HEK293 (cell line): ENCODE data around the gene NKPD1.

Experiments
- CTCF ChIA-PET: fragments of 350-600 bp; formaldehyde crosslinking; extraction: SDS; loops from one replicate; lab custom pipeline; 2021; ENCODE audit warnings: antibody characterized with exemption; lab: Yijun Ruan, JAX
- POLR2A ChIA-PET: fragments of 300-600 bp; formaldehyde crosslinking; extraction: SDS; loops from one replicate; lab custom pipeline; 2020; ENCODE audit warnings: antibody characterized with exemption, inconsistent platforms; lab: Yijun Ruan, JAX
- H3K27ac ChIP-seq: fragments of 200-500 bp; sonication (Bioruptor generic); 2 replicates; pipeline ENCODE4 v1.5.1; 2014; ENCODE audit warnings: low read depth, low read length, control low read depth, inconsistent platforms; ENCODE audit errors: extremely low read depth
- H3K36me3 ChIP-seq, 2 experiments: fragments of 200-500 bp in 1 of 2; sonication (Bioruptor generic) in 1 of 2; 1 replicate in 1 of 2; 2 replicates in 1 of 2; pipeline ENCODE4 v1.5.1; 2014 to 2017; ENCODE audit warnings: inconsistent platforms in 2 of 2, low read length in 2 of 2; ENCODE audit not compliant: control insufficient read depth in 2 of 2, insufficient read depth in 1 of 2
- H3K4me1 ChIP-seq: fragments of 200-500 bp; sonication (Bioruptor generic); 2 replicates; pipeline ENCODE4 v1.5.1; 2014; ENCODE audit warnings: mild to moderate bottlenecking, low read length, inconsistent platforms; ENCODE audit not compliant: control insufficient read depth, insufficient read depth
- H3K4me3 ChIP-seq: 2 replicates; pipeline ENCODE4 v1.5.1; 2011; ENCODE audit warnings: low read depth, mild to moderate bottlenecking, control low read depth, low read length, moderate library complexity
- H3K9me3 ChIP-seq: fragments of 200-500 bp; sonication (Bioruptor generic); 2 replicates; pipeline ENCODE4 v1.5.1; 2014; ENCODE audit warnings: low read depth, low read length, inconsistent platforms; ENCODE audit not compliant: control insufficient read depth, insufficient read depth
- MZF1 ChIP-seq: fragments of 450-650 bp; formaldehyde crosslinking; IDR thresholded peaks from 2 replicates; pipeline ENCODE4 v1.5.1; 2017; ENCODE audit warnings: missing biosample characterization, missing genetic modification characterization, borderline replicate concordance
- OVOL3 ChIP-seq: fragments of 450-650 bp; formaldehyde crosslinking; IDR thresholded peaks from 2 replicates; pipeline ENCODE4 v1.5.1; 2016; ENCODE audit warnings: missing biosample characterization, missing genetic modification characterization
- RBAK ChIP-seq: fragments of 450-650 bp; formaldehyde crosslinking; IDR thresholded peaks from 2 replicates; pipeline ENCODE4 v1.5.1; 2016; ENCODE audit warnings: missing biosample characterization, missing genetic modification characterization
- SCRT1 ChIP-seq: fragments of 450-650 bp; formaldehyde crosslinking; IDR thresholded peaks from 2 replicates; pipeline ENCODE4 v1.5.1; 2016; ENCODE audit warnings: missing biosample characterization, missing genetic modification characterization, borderline replicate concordance
- SCRT2 ChIP-seq: fragments of 450-650 bp; formaldehyde crosslinking; IDR thresholded peaks from 2 replicates; pipeline ENCODE4 v1.5.1; 2016; ENCODE audit warnings: missing biosample characterization, missing genetic modification characterization
- SP3 ChIP-seq: fragments of 450-650 bp; formaldehyde crosslinking; IDR thresholded peaks from 2 replicates; pipeline ENCODE4 v1.5.1; 2016; ENCODE audit warnings: missing biosample characterization, missing genetic modification characterization
- WT1 ChIP-seq: fragments of 450-650 bp; formaldehyde crosslinking; IDR thresholded peaks from 2 replicates; pipeline ENCODE4 v1.5.1; 2016; ENCODE audit warnings: missing biosample characterization, missing genetic modification characterization
- ZBTB1 ChIP-seq: fragments of 450-650 bp; formaldehyde crosslinking; IDR thresholded peaks from 2 replicates; pipeline ENCODE4 v1.5.1; 2016; ENCODE audit warnings: missing biosample characterization, missing genetic modification characterization
- ZBTB21 ChIP-seq: fragments of 450-650 bp; formaldehyde crosslinking; IDR thresholded peaks from 2 replicates; pipeline ENCODE4 v1.5.1; 2017; ENCODE audit warnings: missing biosample characterization, missing genetic modification characterization
- ZFP37 ChIP-seq: fragments of 450-650 bp; formaldehyde crosslinking; IDR thresholded peaks from 2 replicates; pipeline ENCODE4 v1.5.1; 2016; ENCODE audit warnings: missing biosample characterization, missing genetic modification characterization
- ZNF174 ChIP-seq: fragments of 450-650 bp; formaldehyde crosslinking; IDR thresholded peaks from 2 replicates; pipeline ENCODE4 v1.5.0; 2017; ENCODE audit warnings: missing biosample characterization, mild to moderate bottlenecking, missing genetic modification characterization
- ZNF302 ChIP-seq: fragments of 450-650 bp; formaldehyde crosslinking; IDR thresholded peaks from 2 replicates; pipeline ENCODE4 v1.5.1; 2016; ENCODE audit warnings: missing biosample characterization, missing genetic modification characterization, low read depth
- ZNF366 ChIP-seq: fragments of 450-650 bp; formaldehyde crosslinking; conservative IDR thresholded peaks from 2 replicates; pipeline ENCODE4 v1.5.1; 2016; ENCODE audit warnings: missing biosample characterization, missing genetic modification characterization
- ZNF394 ChIP-seq: fragments of 450-650 bp; formaldehyde crosslinking; IDR thresholded peaks from 2 replicates; pipeline ENCODE4 v1.5.1; 2016; ENCODE audit warnings: missing biosample characterization, missing genetic modification characterization, mild to moderate bottlenecking, moderate library complexity, borderline replicate concordance
- ZNF426 ChIP-seq: fragments of 450-650 bp; formaldehyde crosslinking; IDR thresholded peaks from 2 replicates; pipeline ENCODE4 v1.5.1; 2017; ENCODE audit warnings: missing biosample characterization, missing genetic modification characterization, mild to moderate bottlenecking, inconsistent platforms, moderate library complexity
- ZNF561 ChIP-seq: fragments of 450-650 bp; IDR thresholded peaks from 2 replicates; pipeline ENCODE4 v1.5.1; 2018; ENCODE audit warnings: missing biosample characterization, missing genetic modification characterization, borderline replicate concordance
- ZNF585B ChIP-seq: fragments of 450-650 bp; formaldehyde crosslinking; IDR thresholded peaks from 2 replicates; pipeline ENCODE4 v1.5.1; 2016; ENCODE audit warnings: missing biosample characterization, missing genetic modification characterization
- ZNF654 ChIP-seq: fragments of 450-650 bp; formaldehyde crosslinking; IDR thresholded peaks from 2 replicates; pipeline ENCODE4 v1.5.1; 2016; ENCODE audit warnings: low read depth, missing biosample characterization, missing genetic modification characterization
- ZNF785 ChIP-seq: fragments of 450-650 bp; formaldehyde crosslinking; IDR thresholded peaks from 2 replicates; pipeline ENCODE4 v1.5.1; 2016; ENCODE audit warnings: missing biosample characterization, missing genetic modification characterization
- ZNF792 ChIP-seq: fragments of 450-650 bp; formaldehyde crosslinking; IDR thresholded peaks from 2 replicates; pipeline ENCODE4 v1.5.1; 2016; ENCODE audit warnings: missing biosample characterization, missing genetic modification characterization
- TF ChIP-seq, protein P1 (sequence below): fragments of 450-650 bp; formaldehyde crosslinking; IDR thresholded peaks from 2 replicates; pipeline ENCODE4 v1.5.1; 2016; ENCODE audit warnings: missing biosample characterization, missing genetic modification characterization
- TF ChIP-seq, protein P2 (sequence below): fragments of 450-650 bp; formaldehyde crosslinking; IDR thresholded peaks from 2 replicates; pipeline ENCODE4 v1.5.0; 2017; ENCODE audit warnings: missing biosample characterization, missing genetic modification characterization, borderline replicate concordance
- TF ChIP-seq, protein P3 (sequence below): fragments of 450-650 bp; formaldehyde crosslinking; IDR thresholded peaks from 2 replicates; pipeline ENCODE4 v1.5.1; 2016; ENCODE audit warnings: missing biosample characterization, missing genetic modification characterization
- TF ChIP-seq, protein P4 (sequence below): fragments of 450-650 bp; formaldehyde crosslinking; IDR thresholded peaks from 2 replicates; pipeline ENCODE4 v1.5.1; 2016; ENCODE audit warnings: missing biosample characterization, missing genetic modification characterization, borderline replicate concordance

Gene NKPD1

DNA sequence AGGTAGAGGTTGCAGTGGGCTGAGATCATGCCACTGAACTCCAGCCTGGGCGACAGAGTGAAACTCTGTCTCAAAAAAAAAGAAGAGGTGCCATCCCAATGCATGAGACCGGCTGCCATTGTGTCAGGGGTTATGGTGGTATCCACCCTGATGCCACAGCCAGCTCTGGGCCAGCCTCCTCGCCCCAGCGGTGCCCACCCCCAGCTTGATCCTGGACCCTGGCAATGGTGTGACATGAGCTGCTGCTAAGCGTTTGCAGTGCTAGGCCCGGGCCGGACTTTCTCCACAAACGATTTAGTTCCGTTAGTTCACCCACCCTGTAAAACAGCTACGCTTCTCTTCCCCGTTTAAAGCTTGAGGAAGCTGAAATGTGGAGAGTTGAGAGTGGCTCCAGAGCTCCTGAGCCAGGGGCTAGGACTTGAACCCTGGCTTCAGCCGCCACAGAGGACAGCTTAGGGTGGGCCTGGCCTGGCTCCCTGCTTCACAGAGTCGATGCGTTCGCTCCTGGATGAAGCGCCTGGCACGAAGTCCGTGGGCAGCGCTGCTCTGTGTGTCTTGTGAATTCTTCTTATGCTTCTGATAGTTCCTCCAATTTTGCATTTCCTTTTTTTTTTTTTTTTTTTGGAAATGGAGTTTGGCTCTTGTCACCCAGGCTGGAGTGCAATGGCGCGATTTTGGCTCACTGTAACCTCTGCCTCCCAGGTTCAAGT, 25.5 kb downstream of the NKPD1 start:
- no peak overlapping the region for H3K27ac ChIP-seq
- no peak for TF ChIP-seq MZF1 (tag by site-specific recombination)
- no peak for TF ChIP-seq OVOL3 (tag by site-specific recombination)
- TF ChIP-seq ZNF792 (tag by site-specific recombination) = no peak
- TF ChIP-seq ZNF394 (tag by site-specific recombination) = no peak
- TF ChIP-seq ZNF785 = no peak
- TF ChIP-seq ZNF174 (tag by site-specific recombination) = no peak
- TF ChIP-seq ZNF366 (tag by site-specific recombination) = no peak
- TF ChIP-seq WT1 (tag by site-specific recombination) = no peak
- TF ChIP-seq, protein P1, sequence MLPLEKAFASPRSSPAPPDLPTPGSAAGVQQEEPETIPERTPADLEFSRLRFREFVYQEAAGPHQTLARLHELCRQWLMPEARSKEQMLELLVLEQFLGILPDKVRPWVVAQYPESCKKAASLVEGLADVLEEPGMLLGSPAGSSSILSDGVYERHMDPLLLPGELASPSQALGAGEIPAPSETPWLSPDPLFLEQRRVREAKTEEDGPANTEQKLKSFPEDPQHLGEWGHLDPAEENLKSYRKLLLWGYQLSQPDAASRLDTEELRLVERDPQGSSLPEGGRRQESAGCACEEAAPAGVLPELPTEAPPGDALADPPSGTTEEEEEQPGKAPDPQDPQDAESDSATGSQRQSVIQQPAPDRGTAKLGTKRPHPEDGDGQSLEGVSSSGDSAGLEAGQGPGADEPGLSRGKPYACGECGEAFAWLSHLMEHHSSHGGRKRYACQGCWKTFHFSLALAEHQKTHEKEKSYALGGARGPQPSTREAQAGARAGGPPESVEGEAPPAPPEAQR (tag by site-specific recombination) = no peak
- TF ChIP-seq ZBTB21 (tag by site-specific recombination) = no peak
- no peak for TF ChIP-seq ZBTB1 (tag by site-specific recombination)
- TF ChIP-seq, protein P2, sequence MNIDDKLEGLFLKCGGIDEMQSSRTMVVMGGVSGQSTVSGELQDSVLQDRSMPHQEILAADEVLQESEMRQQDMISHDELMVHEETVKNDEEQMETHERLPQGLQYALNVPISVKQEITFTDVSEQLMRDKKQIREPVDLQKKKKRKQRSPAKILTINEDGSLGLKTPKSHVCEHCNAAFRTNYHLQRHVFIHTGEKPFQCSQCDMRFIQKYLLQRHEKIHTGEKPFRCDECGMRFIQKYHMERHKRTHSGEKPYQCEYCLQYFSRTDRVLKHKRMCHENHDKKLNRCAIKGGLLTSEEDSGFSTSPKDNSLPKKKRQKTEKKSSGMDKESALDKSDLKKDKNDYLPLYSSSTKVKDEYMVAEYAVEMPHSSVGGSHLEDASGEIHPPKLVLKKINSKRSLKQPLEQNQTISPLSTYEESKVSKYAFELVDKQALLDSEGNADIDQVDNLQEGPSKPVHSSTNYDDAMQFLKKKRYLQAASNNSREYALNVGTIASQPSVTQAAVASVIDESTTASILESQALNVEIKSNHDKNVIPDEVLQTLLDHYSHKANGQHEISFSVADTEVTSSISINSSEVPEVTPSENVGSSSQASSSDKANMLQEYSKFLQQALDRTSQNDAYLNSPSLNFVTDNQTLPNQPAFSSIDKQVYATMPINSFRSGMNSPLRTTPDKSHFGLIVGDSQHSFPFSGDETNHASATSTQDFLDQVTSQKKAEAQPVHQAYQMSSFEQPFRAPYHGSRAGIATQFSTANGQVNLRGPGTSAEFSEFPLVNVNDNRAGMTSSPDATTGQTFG (tag by site-specific recombination) = no peak
- no peak for TF ChIP-seq SCRT2 (tag by site-specific recombination)
- no peak for TF ChIP-seq SCRT1 (tag by site-specific recombination)
- TF ChIP-seq ZNF426 (tag by site-specific recombination) = no peak
- TF ChIP-seq, protein P3, sequence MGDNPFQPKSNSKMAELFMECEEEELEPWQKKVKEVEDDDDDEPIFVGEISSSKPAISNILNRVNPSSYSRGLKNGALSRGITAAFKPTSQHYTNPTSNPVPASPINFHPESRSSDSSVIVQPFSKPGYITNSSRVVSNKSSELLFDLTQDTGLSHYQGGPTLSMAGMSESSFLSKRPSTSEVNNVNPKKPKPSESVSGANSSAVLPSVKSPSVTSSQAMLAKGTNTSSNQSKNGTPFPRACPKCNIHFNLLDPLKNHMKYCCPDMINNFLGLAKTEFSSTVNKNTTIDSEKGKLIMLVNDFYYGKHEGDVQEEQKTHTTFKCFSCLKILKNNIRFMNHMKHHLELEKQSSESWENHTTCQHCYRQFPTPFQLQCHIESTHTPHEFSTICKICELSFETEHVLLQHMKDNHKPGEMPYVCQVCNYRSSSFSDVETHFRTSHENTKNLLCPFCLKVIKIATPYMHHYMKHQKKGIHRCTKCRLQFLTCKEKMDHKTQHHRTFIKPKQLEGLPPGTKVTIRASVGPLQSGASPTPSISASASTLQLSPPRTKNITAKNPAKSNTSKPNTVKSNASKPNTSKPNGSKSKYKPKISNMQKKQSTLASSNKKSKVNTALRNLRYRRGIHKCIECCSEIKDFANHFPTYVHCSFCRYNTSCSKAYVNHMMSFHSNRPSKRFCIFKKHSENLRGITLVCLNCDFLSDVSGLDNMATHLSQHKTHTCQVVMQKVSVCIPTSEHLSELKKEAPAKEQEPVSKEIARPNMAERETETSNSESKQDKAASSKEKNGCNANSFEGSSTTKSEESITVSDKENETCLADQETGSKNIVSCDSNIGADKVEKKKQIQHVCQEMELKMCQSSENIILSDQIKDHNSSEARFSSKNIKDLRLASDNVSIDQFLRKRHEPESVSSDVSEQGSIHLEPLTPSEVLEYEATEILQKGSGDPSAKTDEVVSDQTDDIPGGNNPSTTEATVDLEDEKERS (tag by site-specific recombination) = no peak
- no peaks in the 10 kb centered on the region; a peak in 1 of 3 replicates for H3K36me3 ChIP-seq
- peaks cover 8% of the 10 kb centered on the region; the same call in 1 of the 2 replicates for H3K4me1 ChIP-seq
- POLR2A ChIA-PET = interaction anchor here (0.5 kb wide), 1 partner anchor 269 kb away, joined by 4 read pairs; no protein-coding TSS in a partner anchor
- CTCF ChIA-PET = interaction anchor here (0.7 to 3.2 kb wide), 3 partner anchors 8 to 1069 kb away, joined by 4 to 23 read pairs (median 6); no protein-coding TSS in a partner anchor
- H3K4me3 ChIP-seq = no peak overlapping the region
- H3K9me3 ChIP-seq = no peaks in the 10 kb centered on the region

DNA sequence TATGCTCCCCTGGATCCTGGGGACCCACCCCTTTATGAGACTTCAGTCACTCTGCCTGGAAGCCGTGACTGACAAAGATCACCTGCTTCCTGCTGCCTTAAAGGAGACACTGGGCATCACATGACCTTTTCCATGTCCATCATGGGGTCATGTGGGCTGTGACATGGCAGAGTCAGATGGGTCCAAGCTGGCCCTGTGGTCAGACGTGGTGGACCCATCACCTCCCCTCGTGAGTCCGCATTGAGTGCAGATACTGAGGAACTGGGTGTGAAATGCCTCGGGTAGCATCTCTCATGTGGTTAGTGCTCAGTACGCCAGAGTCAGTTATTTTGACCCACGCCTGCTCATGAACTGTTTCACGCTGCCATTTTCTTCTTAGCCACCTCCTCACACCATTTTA, 27.1 kb downstream of the NKPD1 start:
- peaks cover 9% of the 10 kb centered on the region; the same call in 1 of the 2 replicates for H3K4me1 ChIP-seq
- no peaks in the 10 kb centered on the region for H3K9me3 ChIP-seq
- H3K4me3 ChIP-seq = no peak overlapping the region
- ChIA-PET POLR2A (interaction anchor here (0.5 kb wide), 1 partner anchor 10 kb away, joined by 3 read pairs; no protein-coding TSS in a partner anchor), CTCF (interaction anchor here (1.4 kb wide), 1 partner anchor 10 kb away, joined by 9 read pairs; no protein-coding TSS in a partner anchor)
- H3K27ac ChIP-seq = no peak overlapping the region
- H3K36me3 ChIP-seq = peaks cover 0 to 3% of the 10 kb centered on the region in 2 experiments; a peak in 2 of 3 replicates
- TF ChIP-seq, protein P4, sequence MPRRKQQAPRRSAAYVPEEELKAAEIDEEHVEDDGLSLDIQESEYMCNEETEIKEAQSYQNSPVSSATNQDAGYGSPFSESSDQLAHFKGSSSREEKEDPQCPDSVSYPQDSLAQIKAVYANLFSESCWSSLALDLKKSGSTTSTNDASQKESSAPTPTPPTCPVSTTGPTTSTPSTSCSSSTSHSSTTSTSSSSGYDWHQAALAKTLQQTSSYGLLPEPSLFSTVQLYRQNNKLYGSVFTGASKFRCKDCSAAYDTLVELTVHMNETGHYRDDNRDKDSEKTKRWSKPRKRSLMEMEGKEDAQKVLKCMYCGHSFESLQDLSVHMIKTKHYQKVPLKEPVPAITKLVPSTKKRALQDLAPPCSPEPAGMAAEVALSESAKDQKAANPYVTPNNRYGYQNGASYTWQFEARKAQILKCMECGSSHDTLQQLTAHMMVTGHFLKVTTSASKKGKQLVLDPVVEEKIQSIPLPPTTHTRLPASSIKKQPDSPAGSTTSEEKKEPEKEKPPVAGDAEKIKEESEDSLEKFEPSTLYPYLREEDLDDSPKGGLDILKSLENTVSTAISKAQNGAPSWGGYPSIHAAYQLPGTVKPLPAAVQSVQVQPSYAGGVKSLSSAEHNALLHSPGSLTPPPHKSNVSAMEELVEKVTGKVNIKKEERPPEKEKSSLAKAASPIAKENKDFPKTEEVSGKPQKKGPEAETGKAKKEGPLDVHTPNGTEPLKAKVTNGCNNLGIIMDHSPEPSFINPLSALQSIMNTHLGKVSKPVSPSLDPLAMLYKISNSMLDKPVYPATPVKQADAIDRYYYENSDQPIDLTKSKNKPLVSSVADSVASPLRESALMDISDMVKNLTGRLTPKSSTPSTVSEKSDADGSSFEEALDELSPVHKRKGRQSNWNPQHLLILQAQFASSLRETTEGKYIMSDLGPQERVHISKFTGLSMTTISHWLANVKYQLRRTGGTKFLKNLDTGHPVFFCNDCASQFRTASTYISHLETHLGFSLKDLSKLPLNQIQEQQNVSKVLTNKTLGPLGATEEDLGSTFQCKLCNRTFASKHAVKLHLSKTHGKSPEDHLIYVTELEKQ (tag by site-specific recombination) = no peak
- TF ChIP-seq SP3 (tag by site-specific recombination) (no peak), SCRT1 (tag by site-specific recombination) (no peak), ZNF585B (tag by site-specific recombination) (no peak), ZNF561 (no peak), ZNF654 (tag by site-specific recombination) (no peak), ZBTB21 (tag by site-specific recombination) (no peak), RBAK (no peak), ZFP37 (tag by site-specific recombination) (no peak), ZNF302 (tag by site-specific recombination) (no peak), OVOL3 (tag by site-specific recombination) (no peak)
